G401 (cell line): ENCODE measurements around the gene ANTXRL. TPM values are rescaled to one million over a fixed set of nuclear protein-coding genes. Genes with fewer than 3 reads are reported as not detected.
"Not testable (repeated sequence)": the region's sequence is repeated elsewhere in the genome, so short reads cannot be mapped to it uniquely, and the experiment has no call there.

Source experiments
- DNase-seq: peaks from one replicate; pipeline ENCODE4 v3.0.0-alpha.2; 2015; ENCODE audit warnings: low spot score
- in situ Hi-C: cut with HindIII; loops from 2 replicates; pipeline ENCODE4 v1.10.0; 2016; ENCODE audit warnings: low sequenced_read_pairs, mixed read lengths
- total RNA-seq: library from RNA; depleted of rRNA; stranded (reverse); fragments of >200 nt; shearing (Covaris generic); gene quantifications from 2 replicates; pipeline ENCODE4 v1.2.3, GENCODE V29; 2014; rRNA removed

The ANTXRL gene
- total RNA-seq, 1 experiment from 2014 or later: not detected

DNA sequence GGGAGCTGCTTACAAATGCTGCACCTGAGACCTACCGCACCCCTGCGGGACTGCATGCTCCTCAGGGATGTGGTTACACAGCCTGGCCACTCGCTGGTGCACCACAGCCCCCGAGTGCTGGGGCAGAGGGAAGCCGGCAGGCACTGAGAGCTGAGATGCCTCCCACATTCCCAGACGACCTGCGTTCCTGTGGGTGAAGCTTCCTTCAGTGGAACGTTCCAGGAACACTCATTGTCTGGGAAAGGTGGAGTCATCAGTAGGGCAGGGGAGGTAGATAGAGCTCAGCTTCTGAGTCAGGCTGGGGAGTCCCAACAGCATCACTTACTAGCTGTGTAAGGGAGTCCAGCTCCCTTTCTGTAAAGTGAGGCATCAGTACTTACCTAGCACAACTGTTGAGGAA lies 91.3 kb downstream of the ANTXRL start:
- DNase-seq, in situ Hi-C loops: not testable (repeated sequence)

DNA sequence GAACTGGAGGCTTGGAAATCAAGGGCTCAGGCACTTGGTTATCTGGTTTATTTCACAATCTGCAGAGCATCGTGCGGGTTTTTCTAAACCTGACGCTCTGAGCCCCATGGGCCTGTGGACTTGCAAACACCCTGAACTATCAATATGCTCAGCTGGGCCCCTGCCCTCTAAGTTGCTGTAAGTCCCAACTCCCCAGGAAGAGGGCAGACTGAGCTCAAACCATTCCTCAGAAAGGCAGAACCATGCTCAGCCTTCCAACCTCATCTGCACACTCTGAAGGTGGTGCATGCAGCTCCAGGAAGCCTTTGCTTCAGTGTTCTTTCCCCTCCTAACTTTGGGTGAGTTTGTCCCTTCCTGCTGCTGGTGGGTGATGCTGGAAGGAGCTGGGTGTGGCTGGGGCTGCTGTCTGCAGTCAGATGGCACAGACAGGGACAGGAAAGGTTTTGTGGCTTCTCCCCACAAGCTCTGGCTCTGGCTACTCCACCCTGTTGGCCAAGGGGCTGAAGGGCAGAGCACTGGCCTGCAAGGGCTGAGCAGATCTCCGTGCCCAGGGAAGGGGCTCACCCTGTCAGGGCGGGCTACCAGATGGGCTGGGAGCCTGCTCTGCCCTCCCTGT lies 92.5 kb downstream of the ANTXRL start:
- DNase-seq, in situ Hi-C loops: not testable (repeated sequence)

Other genes with a start within 250 kb of the ANTXRL start
- gene MSMB, start 240.7 kb upstream of the ANTXRL start, total RNA-seq: not detected in 2 replicates
- not detected in 2 replicates for gene ANXA8L1, start 88.8 kb downstream of the ANTXRL start, total RNA-seq
- gene NPY4R, start 179.0 kb downstream of the ANTXRL start, total RNA-seq: not detected in 2 replicates